ENCODE results near the gene IRF2BPL.
A peak's percentile ranks its signal among the peaks of the same experiment; 100 is the strongest.

The IRF2BPL gene

DNA sequence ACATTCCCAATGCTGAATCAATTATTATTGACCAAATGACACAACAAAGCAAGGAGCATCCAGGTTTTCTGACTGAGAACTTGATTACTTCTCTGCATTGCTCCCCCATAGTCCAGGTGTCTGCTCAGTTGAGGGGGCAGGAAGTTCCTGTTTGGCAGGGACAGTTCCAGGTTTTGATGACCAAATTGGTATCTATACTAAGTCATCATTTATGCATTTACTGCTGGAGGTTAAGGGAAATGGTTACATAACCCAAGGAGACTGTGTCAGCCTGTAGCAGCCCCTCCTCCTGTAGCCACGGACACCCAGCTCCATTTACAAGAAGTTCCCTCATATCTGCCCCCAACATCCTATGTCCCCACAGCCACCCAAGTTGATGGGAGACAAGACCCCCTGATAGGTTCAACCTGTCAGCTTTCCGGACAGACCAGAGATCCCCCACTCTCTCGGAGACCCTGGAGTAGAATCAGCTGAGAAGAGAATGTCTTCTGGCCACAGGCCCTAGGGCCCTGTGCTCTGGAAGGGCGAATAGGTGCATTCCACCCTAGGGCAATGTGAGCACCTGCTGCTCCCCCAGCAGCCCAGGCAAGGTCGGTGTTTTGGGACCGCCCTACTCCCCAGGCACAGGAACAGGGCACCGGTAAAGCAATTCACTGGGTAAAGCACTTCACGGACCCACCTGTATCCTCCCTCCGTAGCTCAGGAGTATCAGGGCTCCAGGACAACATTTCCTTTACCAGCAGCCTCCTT is 23.6 kb downstream of the IRF2BPL start:
- Histone ChIP-seq H3K4me1 (ENCODE audit: control insufficient read depth, insufficient read depth, low read length) (peaks cover 13% of the 10 kb centered on the region), H3K4me2 (ENCODE audit: low read length) (no peak overlapping the region), H3K9ac (ENCODE audit: low read depth, low read length) (no peak overlapping the region)

DNA sequence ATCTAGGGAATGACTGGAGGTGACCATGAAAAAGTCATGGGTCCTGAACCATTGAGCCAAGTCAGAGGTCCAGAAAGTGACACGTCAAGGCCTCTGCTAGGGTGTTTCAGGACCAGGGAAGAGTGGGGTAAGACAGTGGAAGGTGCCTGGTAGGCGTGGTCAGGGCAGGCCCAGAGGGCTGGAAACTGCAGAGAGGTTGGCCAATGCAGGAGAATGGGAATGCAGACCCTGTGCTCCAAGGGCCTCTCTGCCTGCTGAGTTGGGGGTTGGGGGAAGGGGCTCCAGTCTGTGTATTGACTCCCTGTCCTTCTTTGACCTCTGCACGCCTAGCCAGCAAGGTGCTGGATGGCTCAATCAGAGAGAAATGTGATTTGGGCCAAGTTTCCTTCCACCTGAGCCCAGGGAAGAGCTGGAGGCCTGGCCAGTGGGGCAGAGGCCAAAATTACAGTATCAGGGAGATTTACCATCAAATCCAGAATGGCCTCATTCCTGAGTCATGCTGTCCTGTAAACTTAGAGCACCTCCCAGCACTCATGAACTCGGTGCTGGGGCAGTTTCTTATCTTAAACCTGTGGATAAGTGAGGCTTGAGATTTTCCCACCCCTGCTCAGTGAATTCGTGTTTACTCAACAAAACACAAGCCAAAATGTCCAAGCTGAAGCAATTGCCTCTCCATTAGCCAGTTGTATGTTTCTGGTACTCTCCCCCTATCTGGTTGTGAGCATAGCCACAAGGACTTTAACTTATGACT is 24.4 kb downstream of the IRF2BPL start:
- H3K36me3 ChIP-seq (ENCODE audit: insufficient read depth, low read length): no peaks in the 10 kb centered on the region
- no peak overlapping the region for H3K4me3 ChIP-seq (ENCODE audit: low read length)
- no peaks in the 10 kb centered on the region for H3K27me3 ChIP-seq (ENCODE audit: control insufficient read depth, insufficient read depth, low read length)
- H3K9ac ChIP-seq (ENCODE audit: low read depth, low read length): no peak overlapping the region
- H3K4me1 ChIP-seq (ENCODE audit: control insufficient read depth, insufficient read depth, low read length): peaks cover 13% of the 10 kb centered on the region
- no peak overlapping the region for H3K4me2 ChIP-seq (ENCODE audit: low read length)
- no peaks in the 10 kb centered on the region for H3K9me3 ChIP-seq (replicated peaks; ENCODE audit: low read length)

More for the DNA sequence above, 23.6 kb downstream of the IRF2BPL start:
- Histone ChIP-seq H3K4me3 (ENCODE audit: low read length) (no peak overlapping the region), H3K36me3 (ENCODE audit: insufficient read depth, low read length) (no peaks in the 10 kb centered on the region), H3K27me3 (ENCODE audit: control insufficient read depth, insufficient read depth, low read length) (no peaks in the 10 kb centered on the region), H3K9me3 (replicated peaks; ENCODE audit: low read length) (no peaks in the 10 kb centered on the region)

DNA sequence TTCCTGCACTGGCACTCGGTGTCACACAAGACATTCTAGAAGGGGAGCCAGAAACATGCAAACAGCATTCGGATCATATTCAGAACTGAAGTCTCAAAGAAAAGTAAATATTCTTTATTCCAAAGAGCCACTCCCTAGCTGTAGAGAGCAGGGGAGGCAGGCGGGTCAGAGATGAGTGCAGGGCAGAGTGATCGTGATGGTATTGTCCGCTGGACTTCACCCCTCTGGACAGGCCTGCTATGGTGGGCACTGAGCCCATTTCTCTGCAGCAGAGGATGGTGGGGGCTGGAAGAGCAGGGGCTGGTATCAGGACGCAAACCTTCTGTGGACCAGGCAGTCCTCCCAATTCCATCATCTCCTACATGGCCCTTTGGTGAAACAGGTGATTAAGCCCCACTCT is 25.6 kb downstream of the IRF2BPL start:
- H3K36me3 ChIP-seq (ENCODE audit: insufficient read depth, low read length): no peaks in the 10 kb centered on the region
- H3K27me3 ChIP-seq (ENCODE audit: control insufficient read depth, insufficient read depth, low read length): no peaks in the 10 kb centered on the region
- no peak overlapping the region for H3K4me2 ChIP-seq (ENCODE audit: low read length)
- no peak overlapping the region for H3K9ac ChIP-seq (ENCODE audit: low read depth, low read length)
- H3K9me3 ChIP-seq (replicated peaks; ENCODE audit: low read length): no peaks in the 10 kb centered on the region
- no peak overlapping the region for H3K4me3 ChIP-seq (ENCODE audit: low read length)
- peaks cover 6% of the 10 kb centered on the region for H3K4me1 ChIP-seq (ENCODE audit: control insufficient read depth, insufficient read depth, low read length)

DNA sequence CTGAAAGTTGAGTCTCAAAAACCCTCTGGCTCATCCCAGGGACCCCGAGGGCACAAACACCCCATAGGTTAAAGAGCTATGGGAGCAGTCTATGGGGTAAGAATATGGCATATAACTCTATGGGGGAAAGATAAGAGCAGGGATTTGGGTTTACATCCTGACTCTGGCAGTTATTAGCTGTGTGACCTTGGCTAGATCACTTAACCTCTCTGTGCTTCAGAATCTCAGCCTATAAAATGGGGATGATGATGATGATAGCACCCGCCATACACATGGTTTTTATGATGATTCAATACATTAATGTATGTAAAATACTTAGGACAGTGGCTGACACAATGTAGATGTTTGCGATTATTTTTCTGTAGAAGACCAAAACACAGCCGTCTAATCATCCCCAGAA is 26.2 kb downstream of the IRF2BPL start:
- Histone ChIP-seq H3K9me3 (replicated peaks; ENCODE audit: low read length) (no peaks in the 10 kb centered on the region), H3K36me3 (ENCODE audit: insufficient read depth, low read length) (no peaks in the 10 kb centered on the region), H3K9ac (ENCODE audit: low read depth, low read length) (no peak overlapping the region), H3K4me3 (ENCODE audit: low read length) (no peak overlapping the region), H3K4me1 (ENCODE audit: control insufficient read depth, insufficient read depth, low read length) (peaks cover 6% of the 10 kb centered on the region), H3K4me2 (ENCODE audit: low read length) (no peak overlapping the region), H3K27me3 (ENCODE audit: control insufficient read depth, insufficient read depth, low read length) (no peaks in the 10 kb centered on the region)

DNA sequence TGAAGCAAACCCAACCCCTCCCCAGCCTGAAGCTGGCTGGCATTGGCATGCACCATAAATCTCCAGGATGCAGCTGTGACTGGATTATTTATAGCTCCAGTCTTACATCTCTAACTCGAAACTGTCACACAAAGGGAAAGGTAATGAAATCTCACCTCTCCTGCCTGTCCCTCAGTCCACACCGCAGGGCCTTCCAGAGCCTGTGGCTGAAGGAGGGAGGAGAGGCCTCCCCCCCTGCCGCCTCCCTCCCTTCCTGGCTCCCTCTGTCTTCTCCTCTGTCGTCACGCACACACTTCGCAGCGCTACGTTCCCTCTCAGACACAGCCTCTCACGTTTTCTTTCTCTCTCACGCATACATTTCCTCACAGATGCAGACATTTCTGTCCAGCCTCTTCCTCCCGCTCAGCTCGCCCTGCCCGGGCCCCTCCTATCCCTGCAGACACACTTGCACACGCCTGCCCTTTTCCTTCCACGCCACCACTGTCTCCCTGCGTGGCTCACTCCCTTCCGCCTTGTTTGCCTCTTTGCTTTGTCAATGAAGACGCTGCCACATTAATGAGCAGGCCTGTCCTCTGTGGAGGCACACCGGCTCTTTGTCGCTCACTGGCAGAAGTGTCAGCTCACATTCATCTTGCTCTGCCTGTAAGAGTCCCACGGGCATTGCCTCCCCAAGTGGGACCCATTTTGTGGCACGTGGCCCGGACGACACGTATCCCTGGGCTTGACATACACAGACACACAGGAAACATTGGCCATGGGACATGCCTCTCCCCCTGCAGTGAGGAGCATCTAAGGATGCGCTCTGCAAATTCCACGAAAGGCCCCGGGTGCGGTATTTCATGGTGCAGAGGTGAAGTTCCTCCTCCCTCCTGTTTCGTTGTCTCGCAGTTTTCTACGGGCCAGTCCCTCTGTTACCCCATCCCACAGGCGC is 27.9 kb downstream of the IRF2BPL start:
- no peaks in the 10 kb centered on the region for H3K9me3 ChIP-seq (replicated peaks; ENCODE audit: low read length)
- H3K4me2 ChIP-seq (ENCODE audit: low read length): peak overlapping the region; percentile 58
- no peaks in the 10 kb centered on the region for H3K36me3 ChIP-seq (ENCODE audit: insufficient read depth, low read length)
- no peak overlapping the region for H3K4me3 ChIP-seq (ENCODE audit: low read length)
- H3K9ac ChIP-seq (ENCODE audit: low read depth, low read length): no peak overlapping the region
- H3K27me3 ChIP-seq (ENCODE audit: control insufficient read depth, insufficient read depth, low read length): peaks cover 9% of the 10 kb centered on the region
- H3K4me1 ChIP-seq (ENCODE audit: control insufficient read depth, insufficient read depth, low read length): peaks cover 6% of the 10 kb centered on the region

DNA sequence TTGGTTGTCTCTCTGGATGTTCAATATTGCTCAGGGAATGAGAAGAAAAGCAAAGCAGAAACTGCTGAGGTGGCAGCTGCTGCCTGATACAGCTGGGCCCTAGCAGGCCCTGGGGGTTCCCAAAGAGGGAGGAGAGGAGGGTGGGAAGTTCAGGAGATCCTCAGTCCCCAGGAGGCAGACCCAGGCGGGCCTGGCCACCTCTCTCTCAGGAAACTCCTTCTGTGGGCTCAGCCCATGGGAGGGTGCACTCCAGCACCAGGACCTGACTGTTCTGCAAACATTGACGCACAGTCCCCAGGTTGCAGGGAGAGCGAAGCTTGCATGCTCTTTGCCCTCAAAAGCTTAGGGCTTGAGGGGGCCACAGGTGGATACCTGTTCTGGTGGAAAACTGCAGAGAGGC is 29.6 kb downstream of the IRF2BPL start:
- H3K4me2 ChIP-seq (ENCODE audit: low read length): no peak overlapping the region
- no peaks in the 10 kb centered on the region for H3K9me3 ChIP-seq (replicated peaks; ENCODE audit: low read length)
- peaks cover 9% of the 10 kb centered on the region for H3K27me3 ChIP-seq (ENCODE audit: control insufficient read depth, insufficient read depth, low read length)
- no peak overlapping the region for H3K9ac ChIP-seq (ENCODE audit: low read depth, low read length)
- no peak overlapping the region for H3K4me3 ChIP-seq (ENCODE audit: low read length)
- H3K4me1 ChIP-seq (ENCODE audit: control insufficient read depth, insufficient read depth, low read length): peaks cover 6% of the 10 kb centered on the region
- H3K36me3 ChIP-seq (ENCODE audit: insufficient read depth, low read length): no peaks in the 10 kb centered on the region

DNA sequence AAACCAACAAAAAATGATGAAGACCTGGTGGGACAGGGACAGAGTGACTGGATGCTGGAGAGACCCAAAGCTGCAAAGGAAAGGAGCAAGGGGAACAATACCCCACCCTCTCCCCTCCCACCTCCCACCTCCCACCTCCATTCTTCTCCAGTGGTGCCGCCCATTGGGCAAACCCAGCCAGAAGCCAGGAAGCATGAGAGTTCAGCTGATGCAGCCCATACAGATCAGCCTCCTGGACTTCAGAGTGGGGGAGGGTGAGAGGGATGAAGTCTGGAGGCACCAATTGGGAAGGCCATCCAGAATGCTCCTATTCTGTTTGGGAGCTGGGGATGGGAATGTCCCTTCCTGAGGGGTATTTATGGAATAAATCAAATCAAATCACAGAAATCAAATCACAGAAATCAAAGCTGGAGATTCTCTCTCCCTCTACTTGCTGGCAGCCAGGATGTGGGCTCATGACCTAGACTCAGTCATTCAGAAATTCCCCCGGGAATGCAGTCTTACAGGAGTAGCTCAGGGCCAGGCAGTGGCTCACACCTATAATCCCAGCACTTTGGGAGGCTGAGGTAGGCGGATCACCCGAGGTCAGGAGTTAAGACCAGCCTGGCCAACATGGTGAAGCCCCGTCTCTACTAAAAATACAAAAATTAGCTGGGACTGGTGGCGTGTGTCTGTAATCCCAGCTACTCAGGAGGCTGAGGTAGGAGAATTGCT is 31.1 kb downstream of the IRF2BPL start:
- no peaks in the 10 kb centered on the region for H3K9me3 ChIP-seq (replicated peaks; ENCODE audit: low read length)
- no peak overlapping the region for H3K4me3 ChIP-seq (ENCODE audit: low read length)
- H3K27me3 ChIP-seq (ENCODE audit: control insufficient read depth, insufficient read depth, low read length): peaks cover 9% of the 10 kb centered on the region
- no peaks in the 10 kb centered on the region for H3K36me3 ChIP-seq (ENCODE audit: insufficient read depth, low read length)
- no peak overlapping the region for H3K4me2 ChIP-seq (ENCODE audit: low read length)
- no peak overlapping the region for H3K9ac ChIP-seq (ENCODE audit: low read depth, low read length)
- peaks cover 6% of the 10 kb centered on the region for H3K4me1 ChIP-seq (ENCODE audit: control insufficient read depth, insufficient read depth, low read length)

DNA sequence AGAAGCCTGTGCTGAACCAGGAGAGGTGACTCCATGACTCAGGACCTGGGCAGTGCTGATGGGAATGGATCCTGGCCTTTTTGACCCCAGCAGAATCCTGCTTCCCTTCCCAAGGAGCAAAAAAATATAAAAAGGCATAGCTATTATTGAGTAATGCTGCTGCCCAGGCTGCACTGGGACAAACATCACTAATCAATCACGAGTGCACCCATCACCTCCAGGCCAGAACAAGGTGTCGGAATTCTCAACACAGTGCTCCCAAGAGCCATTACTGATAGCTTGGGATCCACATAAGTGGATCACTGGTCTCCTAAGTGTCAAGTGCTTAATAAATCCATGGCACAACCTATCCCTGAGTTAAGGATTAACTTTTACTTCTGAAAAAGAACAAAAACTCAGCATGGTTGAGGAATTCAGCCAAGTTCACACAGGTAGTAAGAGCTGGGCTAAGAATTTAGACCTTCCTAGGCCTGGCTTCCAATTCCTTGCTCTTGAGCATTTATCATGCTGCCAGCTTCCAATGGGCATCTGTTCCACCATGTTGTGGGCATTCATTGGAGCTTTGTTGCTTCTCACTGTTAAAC is 31.9 kb downstream of the IRF2BPL start:
- no peak overlapping the region for H3K4me3 ChIP-seq (ENCODE audit: low read length)
- H3K4me2 ChIP-seq (ENCODE audit: low read length): no peak overlapping the region
- no peak overlapping the region for H3K9ac ChIP-seq (ENCODE audit: low read depth, low read length)
- H3K36me3 ChIP-seq (ENCODE audit: insufficient read depth, low read length): no peaks in the 10 kb centered on the region
- peaks cover 9% of the 10 kb centered on the region for H3K27me3 ChIP-seq (ENCODE audit: control insufficient read depth, insufficient read depth, low read length)
- H3K9me3 ChIP-seq (replicated peaks; ENCODE audit: low read length): no peaks in the 10 kb centered on the region
- H3K4me1 ChIP-seq (ENCODE audit: control insufficient read depth, insufficient read depth, low read length): peaks cover 6% of the 10 kb centered on the region

DNA sequence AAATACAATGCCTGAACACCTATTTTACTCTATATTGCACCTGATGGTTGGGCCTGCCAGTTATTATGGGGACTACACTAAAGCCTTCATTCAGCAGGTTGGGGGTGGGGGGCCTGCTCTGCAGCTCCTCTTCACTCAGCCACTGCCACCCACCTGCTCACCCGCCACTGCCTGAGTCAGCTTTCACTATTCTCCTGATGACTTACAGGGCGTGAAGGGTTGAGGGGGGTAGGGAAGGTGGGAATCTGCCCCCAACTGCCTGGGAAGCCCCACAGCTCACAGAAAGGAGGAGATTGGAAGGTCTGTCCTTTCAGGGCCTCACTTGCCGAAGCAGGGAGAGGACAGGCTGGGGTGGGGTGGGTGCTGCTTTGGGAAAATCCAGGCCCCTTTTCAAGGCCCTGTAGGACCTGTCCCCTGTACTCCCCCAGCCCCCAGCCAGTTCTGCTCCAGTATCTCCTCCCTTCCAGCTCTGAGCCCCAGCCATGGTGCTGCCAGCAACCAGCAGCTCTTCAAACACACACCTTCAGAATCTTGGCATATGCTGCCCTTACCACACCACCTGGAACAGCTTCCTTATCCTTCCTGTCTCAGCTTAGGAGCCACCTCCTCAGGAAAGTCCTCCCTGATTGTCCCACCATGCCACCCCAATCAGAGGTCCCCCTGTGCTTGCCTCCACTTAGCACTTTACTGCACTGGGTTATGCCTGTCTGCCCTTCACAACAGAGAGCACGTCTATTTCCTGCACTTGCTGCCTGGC is 33.1 kb downstream of the IRF2BPL start:
- Histone ChIP-seq H3K36me3 (ENCODE audit: insufficient read depth, low read length) (no peaks in the 10 kb centered on the region), H3K4me3 (ENCODE audit: low read length) (no peak overlapping the region), H3K27me3 (ENCODE audit: control insufficient read depth, insufficient read depth, low read length) (peaks cover 9% of the 10 kb centered on the region), H3K4me1 (ENCODE audit: control insufficient read depth, insufficient read depth, low read length) (peaks cover 3% of the 10 kb centered on the region), H3K9me3 (replicated peaks; ENCODE audit: low read length) (no peaks in the 10 kb centered on the region), H3K9ac (ENCODE audit: low read depth, low read length) (no peak overlapping the region), H3K4me2 (ENCODE audit: low read length) (no peak overlapping the region)

DNA sequence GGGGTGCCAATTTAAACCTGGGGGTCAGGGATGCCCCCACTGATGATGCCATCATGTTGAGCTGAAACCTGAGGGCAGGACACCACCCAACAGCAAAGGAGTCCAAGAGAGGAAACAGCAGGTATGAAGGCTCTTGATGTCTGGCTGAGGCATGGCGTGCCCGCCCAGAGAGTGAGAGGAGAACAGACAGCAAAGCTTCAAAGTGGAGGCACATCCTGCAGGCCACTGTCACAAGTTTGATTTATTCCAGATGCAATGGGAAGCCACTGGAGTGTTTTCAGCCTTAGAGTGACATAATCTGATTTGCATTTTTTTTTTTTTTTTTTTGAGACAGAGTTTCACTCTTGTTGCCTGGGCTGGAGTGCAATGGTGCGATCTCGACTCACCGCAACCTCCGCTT is 34.8 kb downstream of the IRF2BPL start:
- Histone ChIP-seq H3K4me1 (ENCODE audit: control insufficient read depth, insufficient read depth, low read length) (no peaks in the 10 kb centered on the region), H3K27me3 (ENCODE audit: control insufficient read depth, insufficient read depth, low read length) (peaks cover 9% of the 10 kb centered on the region)

More for the DNA sequence above, 34.8 kb downstream of the IRF2BPL start:
- H3K36me3 ChIP-seq (ENCODE audit: insufficient read depth, low read length): no peaks in the 10 kb centered on the region
- no peak overlapping the region for H3K9ac ChIP-seq (ENCODE audit: low read depth, low read length)
- no peak overlapping the region for H3K4me3 ChIP-seq (ENCODE audit: low read length)
- H3K4me2 ChIP-seq (ENCODE audit: low read length): no peak overlapping the region
- H3K9me3 ChIP-seq (replicated peaks; ENCODE audit: low read length): no peaks in the 10 kb centered on the region

Measured in skeletal muscle satellite cell (primary cell).